ENCODE data around the gene DHRSX. TPM values are rescaled to one million over a fixed set of nuclear protein-coding genes. Genes with fewer than 3 reads are reported as not detected.

The DHRSX gene
- total and polyA plus RNA-seq, 2 of the 13 experiments (the other 11 are each of a cell fraction or from before 2014, with no cell fraction given), result 15.5 to 24.3 TPM

DNA sequence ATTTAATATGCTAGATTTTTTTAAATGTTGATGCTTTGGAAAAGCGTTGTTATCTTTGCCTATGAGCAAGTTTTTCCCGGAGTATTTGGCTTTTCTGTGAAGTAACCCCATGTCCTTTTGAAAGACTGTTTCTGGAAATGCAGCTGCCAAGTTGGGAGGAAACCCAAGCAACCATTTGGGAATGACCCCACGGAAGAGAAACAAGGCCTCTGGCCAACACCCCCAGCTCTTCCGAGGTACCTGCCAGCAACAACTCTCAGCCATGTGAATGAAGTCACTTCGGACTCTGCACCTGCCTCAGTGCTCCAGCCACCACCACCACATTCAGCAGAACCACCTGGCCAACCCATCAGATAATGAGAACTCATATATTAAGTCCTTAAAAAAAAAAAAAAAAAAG, 36.2 kb upstream of the DHRSX start:
- POLR2A ChIA-PET, result no interaction called here
- WGBS (ENCODE audit: low lambda C conversion rate), result 15% methylated on average over 5 of the region's 5 CpGs
- H3K36me3 ChIP-seq (replicated peaks in 1 of 2; ENCODE audit: control insufficient read depth in 1 of 2, insufficient read depth in 2 of 2, low read length in 2 of 2), result no peaks in the 10 kb centered on the region

More for the DNA sequence above, 36.2 kb upstream of the DHRSX start:
- Histone ChIP-seq H3K9me3 (ENCODE audit: low read length) (no peaks in the 10 kb centered on the region), H3K4me1 (ENCODE audit: insufficient read depth, low read length) (peaks cover 11% of the 10 kb centered on the region), H4K20me1 (ENCODE audit: insufficient read depth, low read length) (no peaks in the 10 kb centered on the region), H3K27me3 (ENCODE audit: control insufficient read depth in 1 of 2, insufficient read depth in 2 of 2, low read length in 2 of 2) (peaks cover 0 to 4% of the 10 kb centered on the region in 2 experiments; a peak in 2 of 5 replicates), H2AFZ (ENCODE audit: low read length) (no peak overlapping the region), H3K27ac (ENCODE audit: extremely low read length, insufficient read depth, low read length) (no peak overlapping the region), H3K9ac (ENCODE audit: insufficient read depth, low read depth, low read length) (no peak overlapping the region), H3K4me3 (replicated peaks in 1 of 3; ENCODE audit: insufficient read depth in 1 of 3, low read depth in 2 of 3, low read length in 3 of 3) (no peak overlapping the region), H3K79me2 (ENCODE audit: insufficient read depth, low read length) (no peaks in the 10 kb centered on the region), H3K4me2 (ENCODE audit: low read depth, low read length) (no peak overlapping the region)
- DNase-seq (ENCODE audit: low spot score) (no peak), ATAC-seq (no peak), FAIRE-seq (no peak)
- no TSS peak for BruUV-seq (replicated peaks)
- TF ChIP-seq KLF12 (CRISPR knock-in tag; IDR thresholded peaks at IDR 0.05; ENCODE audit: borderline replicate concordance) (no peak), ZNF781 (CRISPR knock-in tag; IDR thresholded peaks at IDR 0.05; ENCODE audit: borderline replicate concordance, not compliant biosample characterization) (no peak), E2F1 (CRISPR knock-in tag; IDR thresholded peaks at IDR 0.05) (no peak), NFYB (CRISPR knock-in tag; IDR thresholded peaks at IDR 0.05) (no peak), ZNF549 (CRISPR knock-in tag; IDR thresholded peaks at IDR 0.05) (no peak)
- TF ChIP-seq, protein P1, sequence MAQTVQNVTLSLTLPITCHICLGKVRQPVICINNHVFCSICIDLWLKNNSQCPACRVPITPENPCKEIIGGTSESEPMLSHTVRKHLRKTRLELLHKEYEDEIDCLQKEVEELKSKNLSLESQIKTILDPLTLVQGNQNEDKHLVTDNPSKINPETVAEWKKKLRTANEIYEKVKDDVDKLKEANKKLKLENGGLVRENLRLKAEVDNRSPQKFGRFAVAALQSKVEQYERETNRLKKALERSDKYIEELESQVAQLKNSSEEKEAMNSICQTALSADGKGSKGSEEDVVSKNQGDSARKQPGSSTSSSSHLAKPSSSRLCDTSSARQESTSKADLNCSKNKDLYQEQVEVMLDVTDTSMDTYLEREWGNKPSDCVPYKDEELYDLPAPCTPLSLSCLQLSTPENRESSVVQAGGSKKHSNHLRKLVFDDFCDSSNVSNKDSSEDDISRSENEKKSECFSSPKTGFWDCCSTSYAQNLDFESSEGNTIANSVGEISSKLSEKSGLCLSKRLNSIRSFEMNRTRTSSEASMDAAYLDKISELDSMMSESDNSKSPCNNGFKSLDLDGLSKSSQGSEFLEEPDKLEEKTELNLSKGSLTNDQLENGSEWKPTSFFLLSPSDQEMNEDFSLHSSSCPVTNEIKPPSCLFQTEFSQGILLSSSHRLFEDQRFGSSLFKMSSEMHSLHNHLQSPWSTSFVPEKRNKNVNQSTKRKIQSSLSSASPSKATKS (CRISPR knock-in tag; IDR thresholded peaks at IDR 0.05), result no peak
- TF ChIP-seq, protein P2, sequence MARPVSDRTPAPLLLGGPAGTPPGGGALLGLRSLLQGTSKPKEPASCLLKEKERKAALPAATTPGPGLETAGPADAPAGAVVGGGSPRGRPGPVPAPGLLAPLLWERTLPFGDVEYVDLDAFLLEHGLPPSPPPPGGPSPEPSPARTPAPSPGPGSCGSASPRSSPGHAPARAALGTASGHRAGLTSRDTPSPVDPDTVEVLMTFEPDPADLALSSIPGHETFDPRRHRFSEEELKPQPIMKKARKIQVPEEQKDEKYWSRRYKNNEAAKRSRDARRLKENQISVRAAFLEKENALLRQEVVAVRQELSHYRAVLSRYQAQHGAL (CRISPR knock-in tag; IDR thresholded peaks at IDR 0.05; ENCODE audit: not compliant biosample characterization), result no peak
- TF ChIP-seq, protein P3, sequence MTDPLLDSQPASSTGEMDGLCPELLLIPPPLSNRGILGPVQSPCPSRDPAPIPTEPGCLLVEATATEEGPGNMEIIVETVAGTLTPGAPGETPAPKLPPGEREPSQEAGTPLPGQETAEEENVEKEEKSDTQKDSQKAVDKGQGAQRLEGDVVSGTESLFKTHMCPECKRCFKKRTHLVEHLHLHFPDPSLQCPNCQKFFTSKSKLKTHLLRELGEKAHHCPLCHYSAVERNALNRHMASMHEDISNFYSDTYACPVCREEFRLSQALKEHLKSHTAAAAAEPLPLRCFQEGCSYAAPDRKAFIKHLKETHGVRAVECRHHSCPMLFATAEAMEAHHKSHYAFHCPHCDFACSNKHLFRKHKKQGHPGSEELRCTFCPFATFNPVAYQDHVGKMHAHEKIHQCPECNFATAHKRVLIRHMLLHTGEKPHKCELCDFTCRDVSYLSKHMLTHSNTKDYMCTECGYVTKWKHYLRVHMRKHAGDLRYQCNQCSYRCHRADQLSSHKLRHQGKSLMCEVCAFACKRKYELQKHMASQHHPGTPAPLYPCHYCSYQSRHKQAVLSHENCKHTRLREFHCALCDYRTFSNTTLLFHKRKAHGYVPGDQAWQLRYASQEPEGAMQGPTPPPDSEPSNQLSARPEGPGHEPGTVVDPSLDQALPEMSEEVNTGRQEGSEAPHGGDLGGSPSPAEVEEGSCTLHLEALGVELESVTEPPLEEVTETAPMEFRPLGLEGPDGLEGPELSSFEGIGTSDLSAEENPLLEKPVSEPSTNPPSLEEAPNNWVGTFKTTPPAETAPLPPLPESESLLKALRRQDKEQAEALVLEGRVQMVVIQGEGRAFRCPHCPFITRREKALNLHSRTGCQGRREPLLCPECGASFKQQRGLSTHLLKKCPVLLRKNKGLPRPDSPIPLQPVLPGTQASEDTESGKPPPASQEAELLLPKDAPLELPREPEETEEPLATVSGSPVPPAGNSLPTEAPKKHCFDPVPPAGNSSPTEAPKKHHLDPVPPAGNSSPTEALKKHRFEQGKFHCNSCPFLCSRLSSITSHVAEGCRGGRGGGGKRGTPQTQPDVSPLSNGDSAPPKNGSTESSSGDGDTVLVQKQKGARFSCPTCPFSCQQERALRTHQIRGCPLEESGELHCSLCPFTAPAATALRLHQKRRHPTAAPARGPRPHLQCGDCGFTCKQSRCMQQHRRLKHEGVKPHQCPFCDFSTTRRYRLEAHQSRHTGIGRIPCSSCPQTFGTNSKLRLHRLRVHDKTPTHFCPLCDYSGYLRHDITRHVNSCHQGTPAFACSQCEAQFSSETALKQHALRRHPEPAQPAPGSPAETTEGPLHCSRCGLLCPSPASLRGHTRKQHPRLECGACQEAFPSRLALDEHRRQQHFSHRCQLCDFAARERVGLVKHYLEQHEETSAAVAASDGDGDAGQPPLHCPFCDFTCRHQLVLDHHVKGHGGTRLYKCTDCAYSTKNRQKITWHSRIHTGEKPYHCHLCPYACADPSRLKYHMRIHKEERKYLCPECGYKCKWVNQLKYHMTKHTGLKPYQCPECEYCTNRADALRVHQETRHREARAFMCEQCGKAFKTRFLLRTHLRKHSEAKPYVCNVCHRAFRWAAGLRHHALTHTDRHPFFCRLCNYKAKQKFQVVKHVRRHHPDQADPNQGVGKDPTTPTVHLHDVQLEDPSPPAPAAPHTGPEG (CRISPR knock-in tag; IDR thresholded peaks at IDR 0.05), result no peak
- CTCF ChIA-PET (ENCODE audit: low intra/inter-chr PET ratio, low total read pairs), result no interaction called here
- intact Hi-C loops (cut with micrococcal nuclease; ENCODE audit: unreplicated experiment), result no loop called here
- in situ Hi-C loops (cut with HindIII; ENCODE audit: extremely low pct_ligation_motif_present, low pct_unique_long_range_greater_than_20kb), result no loop called here

All from HepG2 (cell line).